WTC11 (cell line): ENCODE data around the gene GSTP1. TPM values are rescaled to one million over a fixed set of nuclear protein-coding genes. Genes with fewer than 3 reads are reported as not detected.

Source experiments
- ATF1 ChIP-seq: sonication (generic); formaldehyde crosslinking; IDR thresholded peaks from 2 replicates; pipeline ENCODE4 v1.8.1; 2023; ENCODE audit warnings: mild to moderate bottlenecking, moderate library complexity, missing genetic modification reagents
- CBFB ChIP-seq: sonication (generic); formaldehyde crosslinking; IDR thresholded peaks from 2 replicates; pipeline ENCODE4 v1.8.1; 2022; ENCODE audit warnings: mild to moderate bottlenecking, low read depth, missing genetic modification reagents
- CREB1 ChIP-seq: sonication (generic); formaldehyde crosslinking; IDR thresholded peaks from 2 replicates; pipeline ENCODE4 v1.8.0; 2023; ENCODE audit warnings: mild to moderate bottlenecking, missing genetic modification reagents
- ELF4 ChIP-seq: sonication (generic); formaldehyde crosslinking; IDR thresholded peaks from 2 replicates; pipeline ENCODE4 v1.8.1; 2022; ENCODE audit warnings: low read depth, mild to moderate bottlenecking, moderate library complexity, missing genetic modification reagents
- EMX1 ChIP-seq: fragments of 250-450 bp; sonication (Bioruptor Pico); IDR thresholded peaks from 2 replicates; pipeline ENCODE4 v1.8.0; 2021; ENCODE audit warnings: mild to moderate bottlenecking
- ESRRA ChIP-seq: sonication (generic); formaldehyde crosslinking; IDR thresholded peaks from 2 replicates; pipeline ENCODE4 v1.8.1; 2022; ENCODE audit warnings: mild to moderate bottlenecking, missing genetic modification reagents, borderline replicate concordance
- FOXK1 ChIP-seq: sonication (generic); formaldehyde crosslinking; IDR thresholded peaks from 2 replicates; pipeline ENCODE4 v1.8.0; 2022; ENCODE audit warnings: mild to moderate bottlenecking, moderate library complexity, missing genetic modification reagents
- FOXP1 ChIP-seq: sonication (generic); formaldehyde crosslinking; IDR thresholded peaks from 2 replicates; pipeline ENCODE4 v1.8.0; 2022; ENCODE audit warnings: missing genetic modification reagents, mild to moderate bottlenecking, moderate library complexity, borderline replicate concordance
- GABPB1 ChIP-seq: sonication (generic); formaldehyde crosslinking; IDR thresholded peaks from 2 replicates; pipeline ENCODE4 v1.8.1; 2023; ENCODE audit warnings: mild to moderate bottlenecking, missing genetic modification reagents
- MYBL2 ChIP-seq: sonication (generic); formaldehyde crosslinking; IDR thresholded peaks from 2 replicates; pipeline ENCODE4 v1.8.1; 2023; ENCODE audit warnings: mild to moderate bottlenecking, moderate library complexity, missing genetic modification reagents
- OVOL2 ChIP-seq: fragments of 250-450 bp; sonication (Bioruptor Pico); IDR thresholded peaks from 2 replicates; pipeline ENCODE4 v1.9.0; 2021; ENCODE audit warnings: mild to moderate bottlenecking, borderline replicate concordance
- SOX15 ChIP-seq: fragments of 250-450 bp; sonication (Bioruptor Pico); IDR thresholded peaks from 2 replicates; pipeline ENCODE4 v1.9.0; 2021; ENCODE audit warnings: mild to moderate bottlenecking
- TEAD1 ChIP-seq: sonication (generic); formaldehyde crosslinking; IDR thresholded peaks from 2 replicates; pipeline ENCODE4 v1.8.0; 2022; ENCODE audit warnings: mild to moderate bottlenecking, missing genetic modification reagents
- ZNF219 ChIP-seq: sonication (generic); formaldehyde crosslinking; IDR thresholded peaks from 2 replicates; pipeline ENCODE4 v1.8.0; 2023; ENCODE audit warnings: missing genetic modification reagents, mild to moderate bottlenecking, borderline replicate concordance
- ZNF416 ChIP-seq: fragments of 250-450 bp; sonication (Bioruptor Pico); IDR thresholded peaks from 2 replicates; pipeline ENCODE4 v1.9.0; 2021; ENCODE audit warnings: mild to moderate bottlenecking, inconsistent platforms
- total RNA-seq: library from RNA; stranded (reverse); gene quantifications from 3 replicates; pipeline ENCODE4 v1.2.3, GENCODE V29; 2021
- TF ChIP-seq, protein P1 (sequence below): sonication (generic); formaldehyde crosslinking; IDR thresholded peaks from 2 replicates; pipeline ENCODE4 v1.8.1; 2022; ENCODE audit warnings: missing genetic modification reagents, borderline replicate concordance
- TF ChIP-seq, protein P2 (sequence below): sonication (generic); formaldehyde crosslinking; IDR thresholded peaks from 2 replicates; pipeline ENCODE4 v1.8.0; 2023; ENCODE audit warnings: missing genetic modification reagents, mild to moderate bottlenecking, borderline replicate concordance
- TF ChIP-seq, protein P3 (sequence below): fragments of 250-450 bp; sonication (Bioruptor Pico); IDR thresholded peaks from 2 replicates; pipeline ENCODE4 v1.9.0; 2021; ENCODE audit warnings: moderate library complexity, mild to moderate bottlenecking, inconsistent platforms, borderline replicate concordance
- TF ChIP-seq, protein P4 (sequence below): fragments of 250-450 bp; sonication (Bioruptor Pico); IDR thresholded peaks from 2 replicates; pipeline ENCODE4 v1.9.0; 2021; ENCODE audit warnings: mild to moderate bottlenecking, borderline replicate concordance
- TF ChIP-seq, protein P5 (sequence below): sonication (generic); formaldehyde crosslinking; IDR thresholded peaks from 2 replicates; pipeline ENCODE4 v1.8.1; 2022; ENCODE audit warnings: low read depth, mild to moderate bottlenecking, moderate library complexity, missing genetic modification reagents, borderline replicate concordance
- TF ChIP-seq, protein P6 (sequence below): sonication (generic); formaldehyde crosslinking; IDR thresholded peaks from 2 replicates; pipeline ENCODE4 v1.8.0; 2022; ENCODE audit warnings: mild to moderate bottlenecking, missing genetic modification reagents
- TF ChIP-seq, protein P7 (sequence below): sonication (generic); formaldehyde crosslinking; IDR thresholded peaks from 2 replicates; pipeline ENCODE4 v1.8.1; 2023; ENCODE audit warnings: mild to moderate bottlenecking, missing genetic modification reagents

GSTP1 gene
- total RNA-seq, 1 experiment from 2014 or later: 1,452 TPM

DNA sequence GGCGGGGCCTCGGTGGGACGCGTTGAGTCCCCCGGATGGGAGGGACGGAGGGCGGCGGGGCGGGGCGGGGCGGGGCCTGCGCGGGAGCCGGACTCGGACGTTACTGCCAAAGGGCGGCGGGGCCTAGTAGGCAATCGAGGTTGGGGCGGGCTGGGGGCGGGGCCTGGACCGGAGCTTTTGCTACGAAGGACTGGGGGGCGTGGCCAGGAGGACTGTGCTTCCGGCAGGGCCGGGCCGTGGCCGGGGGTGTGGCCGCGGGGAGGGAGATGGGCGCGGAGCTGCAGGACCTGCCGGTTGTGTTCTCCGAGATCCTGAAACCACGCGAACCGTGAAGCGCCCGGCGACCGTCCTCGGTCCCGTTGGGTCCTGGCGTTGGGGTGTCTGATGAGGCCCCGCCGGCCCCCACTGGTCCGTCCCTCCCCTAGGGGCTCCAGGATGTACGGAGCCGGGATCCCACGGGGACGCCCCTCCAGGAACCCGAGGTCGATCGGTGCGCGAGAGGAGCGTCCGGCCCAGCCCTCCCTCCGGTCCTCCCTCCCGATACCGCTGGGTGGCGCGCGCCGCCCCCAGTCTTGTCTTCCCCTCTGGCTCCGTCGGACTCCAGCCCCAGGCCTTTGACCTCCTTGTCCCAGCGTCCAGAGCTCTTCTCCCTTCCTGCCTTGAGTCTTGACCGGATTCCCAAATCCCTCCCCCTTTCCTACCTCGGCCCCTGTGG lies 46.8 kb downstream of the GSTP1 start (continued):
- TF ChIP-seq, protein P1, sequence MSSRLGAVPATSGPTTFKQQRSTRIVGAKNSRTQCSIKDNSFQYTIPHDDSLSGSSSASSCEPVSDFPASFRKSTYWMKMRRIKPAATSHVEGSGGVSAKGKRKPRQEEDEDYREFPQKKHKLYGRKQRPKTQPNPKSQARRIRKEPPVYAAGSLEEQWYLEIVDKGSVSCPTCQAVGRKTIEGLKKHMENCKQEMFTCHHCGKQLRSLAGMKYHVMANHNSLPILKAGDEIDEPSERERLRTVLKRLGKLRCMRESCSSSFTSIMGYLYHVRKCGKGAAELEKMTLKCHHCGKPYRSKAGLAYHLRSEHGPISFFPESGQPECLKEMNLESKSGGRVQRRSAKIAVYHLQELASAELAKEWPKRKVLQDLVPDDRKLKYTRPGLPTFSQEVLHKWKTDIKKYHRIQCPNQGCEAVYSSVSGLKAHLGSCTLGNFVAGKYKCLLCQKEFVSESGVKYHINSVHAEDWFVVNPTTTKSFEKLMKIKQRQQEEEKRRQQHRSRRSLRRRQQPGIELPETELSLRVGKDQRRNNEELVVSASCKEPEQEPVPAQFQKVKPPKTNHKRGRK: no peak
- TF ChIP-seq ZNF416 (CRISPR knock-in tag): peak; percentile 86
- no peak for TF ChIP-seq OVOL2 (CRISPR knock-in tag)
- TF ChIP-seq CBFB (CRISPR knock-in tag): no peak
- no peak for TF ChIP-seq MYBL2
- TF ChIP-seq ELF4 (CRISPR knock-in tag): no peak
- TF ChIP-seq EMX1 (CRISPR knock-in tag): no peak; the same call in 1 of the 2 replicates
- no peak for TF ChIP-seq SOX15 (CRISPR knock-in tag)
- TF ChIP-seq, protein P2, sequence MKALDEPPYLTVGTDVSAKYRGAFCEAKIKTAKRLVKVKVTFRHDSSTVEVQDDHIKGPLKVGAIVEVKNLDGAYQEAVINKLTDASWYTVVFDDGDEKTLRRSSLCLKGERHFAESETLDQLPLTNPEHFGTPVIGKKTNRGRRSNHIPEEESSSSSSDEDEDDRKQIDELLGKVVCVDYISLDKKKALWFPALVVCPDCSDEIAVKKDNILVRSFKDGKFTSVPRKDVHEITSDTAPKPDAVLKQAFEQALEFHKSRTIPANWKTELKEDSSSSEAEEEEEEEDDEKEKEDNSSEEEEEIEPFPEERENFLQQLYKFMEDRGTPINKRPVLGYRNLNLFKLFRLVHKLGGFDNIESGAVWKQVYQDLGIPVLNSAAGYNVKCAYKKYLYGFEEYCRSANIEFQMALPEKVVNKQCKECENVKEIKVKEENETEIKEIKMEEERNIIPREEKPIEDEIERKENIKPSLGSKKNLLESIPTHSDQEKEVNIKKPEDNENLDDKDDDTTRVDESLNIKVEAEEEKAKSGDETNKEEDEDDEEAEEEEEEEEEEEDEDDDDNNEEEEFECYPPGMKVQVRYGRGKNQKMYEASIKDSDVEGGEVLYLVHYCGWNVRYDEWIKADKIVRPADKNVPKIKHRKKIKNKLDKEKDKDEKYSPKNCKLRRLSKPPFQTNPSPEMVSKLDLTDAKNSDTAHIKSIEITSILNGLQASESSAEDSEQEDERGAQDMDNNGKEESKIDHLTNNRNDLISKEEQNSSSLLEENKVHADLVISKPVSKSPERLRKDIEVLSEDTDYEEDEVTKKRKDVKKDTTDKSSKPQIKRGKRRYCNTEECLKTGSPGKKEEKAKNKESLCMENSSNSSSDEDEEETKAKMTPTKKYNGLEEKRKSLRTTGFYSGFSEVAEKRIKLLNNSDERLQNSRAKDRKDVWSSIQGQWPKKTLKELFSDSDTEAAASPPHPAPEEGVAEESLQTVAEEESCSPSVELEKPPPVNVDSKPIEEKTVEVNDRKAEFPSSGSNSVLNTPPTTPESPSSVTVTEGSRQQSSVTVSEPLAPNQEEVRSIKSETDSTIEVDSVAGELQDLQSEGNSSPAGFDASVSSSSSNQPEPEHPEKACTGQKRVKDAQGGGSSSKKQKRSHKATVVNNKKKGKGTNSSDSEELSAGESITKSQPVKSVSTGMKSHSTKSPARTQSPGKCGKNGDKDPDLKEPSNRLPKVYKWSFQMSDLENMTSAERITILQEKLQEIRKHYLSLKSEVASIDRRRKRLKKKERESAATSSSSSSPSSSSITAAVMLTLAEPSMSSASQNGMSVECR: peak; percentile 65; the same call in 1 of the 2 replicates
- TF ChIP-seq, protein P3, sequence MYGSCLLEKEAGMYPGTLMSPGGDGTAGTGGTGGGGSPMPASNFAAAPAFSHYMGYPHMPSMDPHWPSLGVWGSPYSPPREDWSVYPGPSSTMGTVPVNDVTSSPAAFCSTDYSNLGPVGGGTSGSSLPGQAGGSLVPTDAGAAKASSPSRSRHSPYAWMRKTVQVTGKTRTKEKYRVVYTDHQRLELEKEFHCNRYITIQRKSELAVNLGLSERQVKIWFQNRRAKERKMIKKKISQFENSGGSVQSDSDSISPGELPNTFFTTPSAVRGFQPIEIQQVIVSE (CRISPR knock-in tag): no peak
- TF ChIP-seq, protein P4, sequence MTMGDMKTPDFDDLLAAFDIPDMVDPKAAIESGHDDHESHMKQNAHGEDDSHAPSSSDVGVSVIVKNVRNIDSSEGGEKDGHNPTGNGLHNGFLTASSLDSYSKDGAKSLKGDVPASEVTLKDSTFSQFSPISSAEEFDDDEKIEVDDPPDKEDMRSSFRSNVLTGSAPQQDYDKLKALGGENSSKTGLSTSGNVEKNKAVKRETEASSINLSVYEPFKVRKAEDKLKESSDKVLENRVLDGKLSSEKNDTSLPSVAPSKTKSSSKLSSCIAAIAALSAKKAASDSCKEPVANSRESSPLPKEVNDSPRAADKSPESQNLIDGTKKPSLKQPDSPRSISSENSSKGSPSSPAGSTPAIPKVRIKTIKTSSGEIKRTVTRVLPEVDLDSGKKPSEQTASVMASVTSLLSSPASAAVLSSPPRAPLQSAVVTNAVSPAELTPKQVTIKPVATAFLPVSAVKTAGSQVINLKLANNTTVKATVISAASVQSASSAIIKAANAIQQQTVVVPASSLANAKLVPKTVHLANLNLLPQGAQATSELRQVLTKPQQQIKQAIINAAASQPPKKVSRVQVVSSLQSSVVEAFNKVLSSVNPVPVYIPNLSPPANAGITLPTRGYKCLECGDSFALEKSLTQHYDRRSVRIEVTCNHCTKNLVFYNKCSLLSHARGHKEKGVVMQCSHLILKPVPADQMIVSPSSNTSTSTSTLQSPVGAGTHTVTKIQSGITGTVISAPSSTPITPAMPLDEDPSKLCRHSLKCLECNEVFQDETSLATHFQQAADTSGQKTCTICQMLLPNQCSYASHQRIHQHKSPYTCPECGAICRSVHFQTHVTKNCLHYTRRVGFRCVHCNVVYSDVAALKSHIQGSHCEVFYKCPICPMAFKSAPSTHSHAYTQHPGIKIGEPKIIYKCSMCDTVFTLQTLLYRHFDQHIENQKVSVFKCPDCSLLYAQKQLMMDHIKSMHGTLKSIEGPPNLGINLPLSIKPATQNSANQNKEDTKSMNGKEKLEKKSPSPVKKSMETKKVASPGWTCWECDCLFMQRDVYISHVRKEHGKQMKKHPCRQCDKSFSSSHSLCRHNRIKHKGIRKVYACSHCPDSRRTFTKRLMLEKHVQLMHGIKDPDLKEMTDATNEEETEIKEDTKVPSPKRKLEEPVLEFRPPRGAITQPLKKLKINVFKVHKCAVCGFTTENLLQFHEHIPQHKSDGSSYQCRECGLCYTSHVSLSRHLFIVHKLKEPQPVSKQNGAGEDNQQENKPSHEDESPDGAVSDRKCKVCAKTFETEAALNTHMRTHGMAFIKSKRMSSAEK (CRISPR knock-in tag): no peak
- no peak for TF ChIP-seq GABPB1 (CRISPR knock-in tag)
- peak; percentile 55 for TF ChIP-seq FOXK1 (CRISPR knock-in tag)
- TF ChIP-seq, protein P5, sequence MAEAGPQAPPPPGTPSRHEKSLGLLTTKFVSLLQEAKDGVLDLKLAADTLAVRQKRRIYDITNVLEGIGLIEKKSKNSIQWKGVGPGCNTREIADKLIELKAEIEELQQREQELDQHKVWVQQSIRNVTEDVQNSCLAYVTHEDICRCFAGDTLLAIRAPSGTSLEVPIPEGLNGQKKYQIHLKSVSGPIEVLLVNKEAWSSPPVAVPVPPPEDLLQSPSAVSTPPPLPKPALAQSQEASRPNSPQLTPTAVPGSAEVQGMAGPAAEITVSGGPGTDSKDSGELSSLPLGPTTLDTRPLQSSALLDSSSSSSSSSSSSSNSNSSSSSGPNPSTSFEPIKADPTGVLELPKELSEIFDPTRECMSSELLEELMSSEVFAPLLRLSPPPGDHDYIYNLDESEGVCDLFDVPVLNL: no peak
- no peak for TF ChIP-seq CREB1 (CRISPR knock-in tag)
- TF ChIP-seq ATF1: no peak
- no peak for TF ChIP-seq ZNF219
- peak; percentile 78; the same call in 1 of the 2 replicates for TF ChIP-seq FOXP1 (CRISPR knock-in tag)
- TF ChIP-seq, protein P6, sequence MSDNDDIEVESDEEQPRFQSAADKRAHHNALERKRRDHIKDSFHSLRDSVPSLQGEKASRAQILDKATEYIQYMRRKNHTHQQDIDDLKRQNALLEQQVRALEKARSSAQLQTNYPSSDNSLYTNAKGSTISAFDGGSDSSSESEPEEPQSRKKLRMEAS: peak; percentile 59; the same call in 1 of the 2 replicates
- TF ChIP-seq ESRRA (CRISPR knock-in tag): no peak
- 0 out of 2 replicates have a peak, but pooled peaks have one; percentile 34 for TF ChIP-seq TEAD1 (CRISPR knock-in tag)
- TF ChIP-seq, protein P7, sequence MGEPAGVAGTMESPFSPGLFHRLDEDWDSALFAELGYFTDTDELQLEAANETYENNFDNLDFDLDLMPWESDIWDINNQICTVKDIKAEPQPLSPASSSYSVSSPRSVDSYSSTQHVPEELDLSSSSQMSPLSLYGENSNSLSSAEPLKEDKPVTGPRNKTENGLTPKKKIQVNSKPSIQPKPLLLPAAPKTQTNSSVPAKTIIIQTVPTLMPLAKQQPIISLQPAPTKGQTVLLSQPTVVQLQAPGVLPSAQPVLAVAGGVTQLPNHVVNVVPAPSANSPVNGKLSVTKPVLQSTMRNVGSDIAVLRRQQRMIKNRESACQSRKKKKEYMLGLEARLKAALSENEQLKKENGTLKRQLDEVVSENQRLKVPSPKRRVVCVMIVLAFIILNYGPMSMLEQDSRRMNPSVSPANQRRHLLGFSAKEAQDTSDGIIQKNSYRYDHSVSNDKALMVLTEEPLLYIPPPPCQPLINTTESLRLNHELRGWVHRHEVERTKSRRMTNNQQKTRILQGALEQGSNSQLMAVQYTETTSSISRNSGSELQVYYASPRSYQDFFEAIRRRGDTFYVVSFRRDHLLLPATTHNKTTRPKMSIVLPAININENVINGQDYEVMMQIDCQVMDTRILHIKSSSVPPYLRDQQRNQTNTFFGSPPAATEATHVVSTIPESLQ: no peak
